HG02610 (cell line): ENCODE measurements around the gene CRADD.
A peak's percentile ranks its signal among the peaks of the same experiment; 100 is the strongest.
"Not testable (repeated sequence)": the region's sequence is repeated elsewhere in the genome, so short reads cannot be mapped to it uniquely, and the experiment has no call there.

ENCODE experiments used
- ATAC-seq: cut with Tn5 transposase; IDR thresholded peaks from one replicate; pipeline ENCODE4 v1.9.1; 2021; ENCODE audit warnings: mild to moderate bottlenecking, moderate library complexity; ENCODE audit not compliant: unreplicated experiment

Gene CRADD

GRCh38 chr12:93781961-93782360 lies 104.8 kb downstream of the CRADD start:
- not testable (repeated sequence) for ATAC-seq

- ATAC-seq: no peak
Measured at GRCh38 chr12:93782853-93783252, 105.7 kb downstream of the CRADD start.

- no peak for ATAC-seq
Measured at GRCh38 chr12:93783832-93784231, 106.7 kb downstream of the CRADD start.

- no peak for ATAC-seq
Measured at GRCh38 chr12:93784339-93785086, 107.3 kb downstream of the CRADD start.

- no peak for ATAC-seq
Measured at GRCh38 chr12:93785249-93786010, 108.3 kb downstream of the CRADD start.

- ATAC-seq: no peak
Measured at GRCh38 chr12:93786656-93787397, 109.7 kb downstream of the CRADD start.

- no peak for ATAC-seq
Measured at GRCh38 chr12:93788853-93789252, 111.7 kb downstream of the CRADD start.

- no peak for ATAC-seq
Measured at GRCh38 chr12:93789767-93790166, 112.6 kb downstream of the CRADD start.

- ATAC-seq: no peak
Measured at GRCh38 chr12:93790472-93791152, 113.4 kb downstream of the CRADD start.

GRCh38 chr12:93793007-93793406 lies 115.8 kb downstream of the CRADD start:
- ATAC-seq: no peak

- ATAC-seq: no peak
Measured at GRCh38 chr12:93793983-93794382, 116.8 kb downstream of the CRADD start.

GRCh38 chr12:93794738-93795137 lies 117.6 kb downstream of the CRADD start:
- peak; percentile 34 for ATAC-seq

GRCh38 chr12:93795352-93795751 lies 118.2 kb downstream of the CRADD start:
- no peak for ATAC-seq

GRCh38 chr12:93796729-93797128 lies 119.6 kb downstream of the CRADD start:
- ATAC-seq: no peak

GRCh38 chr12:93798279-93799151 lies 121.3 kb downstream of the CRADD start:
- ATAC-seq: peak; percentile 79

GRCh38 chr12:93801666-93802065 lies 124.5 kb downstream of the CRADD start:
- ATAC-seq: not testable (repeated sequence)

GRCh38 chr12:93802293-93802692 lies 125.1 kb downstream of the CRADD start:
- no peak for ATAC-seq

GRCh38 chr12:93802698-93803423 lies 125.7 kb downstream of the CRADD start:
- ATAC-seq: no peak

GRCh38 chr12:93803424-93803807 lies 126.2 kb downstream of the CRADD start:
- ATAC-seq: peak; percentile 49
